Activated T-cell treated with anti-CD3 and anti-CD28 coated beads for 48 hours (primary cell): ENCODE measurements around the gene CRKL.
"Not testable (repeated sequence)": the region's sequence is repeated elsewhere in the genome, so short reads cannot be mapped to it uniquely, and the experiment has no call there.

Experiments used
- DNase-seq: peaks from one replicate; pipeline ENCODE4 v3.0.0-alpha.2; 2020; ENCODE audit warnings: low read depth

The CRKL gene

GRCh38 chr22:20901093-20902033 is 15.8 kb upstream of the CRKL start:
- DNase-seq: not testable (repeated sequence)

GRCh38 chr22:20903093-20903492 is 14.1 kb upstream of the CRKL start:
- no peak for DNase-seq

- no peak for DNase-seq
Measured at GRCh38 chr22:20904008-20904979, 12.9 kb upstream of the CRKL start.

GRCh38 chr22:20904980-20905355 is 12.2 kb upstream of the CRKL start:
- DNase-seq: no peak

GRCh38 chr22:20905415-20906386 is 11.5 kb upstream of the CRKL start:
- no peak for DNase-seq

- DNase-seq: no peak
Measured at GRCh38 chr22:20906387-20906767, 10.8 kb upstream of the CRKL start.

GRCh38 chr22:20908717-20909116 is 8.5 kb upstream of the CRKL start:
- not testable (repeated sequence) for DNase-seq

- no peak for DNase-seq
Measured at GRCh38 chr22:20909543-20910303, 7.5 kb upstream of the CRKL start.

- DNase-seq: no peak
Measured at GRCh38 chr22:20912494-20912893, 4.7 kb upstream of the CRKL start.

- no peak for DNase-seq
Measured at GRCh38 chr22:20918663-20919218, 1.5 kb downstream of the CRKL start.

- no peak for DNase-seq
Measured at GRCh38 chr22:20919718-20920117, 2.5 kb downstream of the CRKL start.

GRCh38 chr22:20920881-20921203 is 3.6 kb downstream of the CRKL start:
- no peak for DNase-seq

- DNase-seq: no peak
Measured at GRCh38 chr22:20922141-20922751, 5.0 kb downstream of the CRKL start.

- no peak for DNase-seq
Measured at GRCh38 chr22:20926243-20926642, 9.0 kb downstream of the CRKL start.

GRCh38 chr22:20927940-20928572 is 10.8 kb downstream of the CRKL start:
- no peak for DNase-seq

GRCh38 chr22:20928573-20928967 is 11.4 kb downstream of the CRKL start:
- no peak for DNase-seq

- DNase-seq: no peak
Measured at GRCh38 chr22:20930004-20930403, 12.8 kb downstream of the CRKL start.

GRCh38 chr22:20930435-20930834 is 13.2 kb downstream of the CRKL start:
- not testable (repeated sequence) for DNase-seq

GRCh38 chr22:20931126-20931654 is 14.0 kb downstream of the CRKL start:
- DNase-seq: no peak
